SW480 (cell line): Measurements from ENCODE around the gene APC2.

ENCODE experiments used
- DNase-seq: peaks from one replicate; pipeline ENCODE4 v3.0.0-alpha.2; 2016; ENCODE audit warnings: low spot score

Gene APC2

GRCh38 chr19:1449467-1450442 is at the start of gene APC2:
Gene APC2 (plus strand): TSS chr19:1450121. CDS start chr19:1453002, 2,881 bp downstream.
- DNase-seq, result no peak

GRCh38 chr19:1400281-1401137 is 49.4 kb upstream of the APC2 start:
- DNase-seq, result no peak

GRCh38 chr19:1401138-1401888 is 48.6 kb upstream of the APC2 start, which contains the start of gene GAMT:
Gene GAMT (minus strand): TSS chr19:1401542. CDS start chr19:1401476, 66 bp downstream.
- no peak for DNase-seq

GRCh38 chr19:1401889-1402217 is 48.1 kb upstream of the APC2 start:
- no peak for DNase-seq

- DNase-seq, result no peak
Observed at GRCh38 chr19:1402411-1403070, 47.4 kb upstream of the APC2 start.

- DNase-seq, result peak; percentile 87
Observed at GRCh38 chr19:1406774-1407527, 43.0 kb upstream of the APC2 start.

- DNase-seq, result no peak
Observed at GRCh38 chr19:1407528-1408299, 42.2 kb upstream of the APC2 start, which contains the start of gene DAZAP1. Gene DAZAP1 (plus strand): TSS chr19:1407586. CDS start chr19:1407774, 188 bp downstream.

GRCh38 chr19:1408300-1409203 is 41.4 kb upstream of the APC2 start:
- DNase-seq, result no peak

- DNase-seq, result no peak
Observed at GRCh38 chr19:1409204-1410005, 40.5 kb upstream of the APC2 start.

- no peak for DNase-seq
Observed at GRCh38 chr19:1410136-1410786, 39.7 kb upstream of the APC2 start.

- DNase-seq, result no peak
Observed at GRCh38 chr19:1410789-1411188, 39.1 kb upstream of the APC2 start.

- no peak for DNase-seq
Observed at GRCh38 chr19:1411255-1412191, 38.4 kb upstream of the APC2 start.

- DNase-seq, result no peak
Observed at GRCh38 chr19:1412323-1412923, 37.5 kb upstream of the APC2 start.

GRCh38 chr19:1412995-1413800 is 36.7 kb upstream of the APC2 start:
- no peak for DNase-seq
